ENCODE data around the gene FRMD1.

The FRMD1 gene

DNA sequence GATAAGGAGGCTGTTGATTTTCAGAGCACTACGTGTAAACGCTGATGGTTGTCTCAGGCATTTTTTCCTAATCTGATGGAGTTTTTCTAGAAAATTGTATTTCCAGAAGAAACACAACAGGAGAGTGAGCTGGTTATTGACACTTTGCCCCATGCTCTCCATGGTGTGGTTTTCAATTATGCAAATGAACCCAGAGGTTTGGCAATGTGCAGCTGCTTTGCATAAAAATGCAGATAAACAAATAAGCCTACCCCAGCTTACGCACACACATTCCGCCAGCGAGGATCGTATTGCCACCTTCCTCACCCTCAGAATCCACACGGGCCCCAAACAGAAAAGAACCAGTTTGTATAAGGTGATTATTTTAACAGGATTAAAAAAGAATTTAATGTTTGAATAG, 45.1 kb upstream of the FRMD1 start:
- DNase-seq (no peak), ATAC-seq (ENCODE audit: insufficient read depth, low read depth) (no peak)
- Histone ChIP-seq H3K27me3 (ENCODE audit: insufficient read depth, low read length, poor library complexity) (no peaks in the 10 kb centered on the region), H4K20me1 (ENCODE audit: insufficient read depth, low read length) (no peaks in the 10 kb centered on the region), H2AFZ (ENCODE audit: low read depth, low read length) (no peak overlapping the region), H3K4me3 (ENCODE audit: low read depth in 1 of 2, low read length in 2 of 2) (no peak overlapping the region), H3K9ac (ENCODE audit: low read depth, low read length) (no peak overlapping the region), H3K4me1 (ENCODE audit: insufficient read depth, low read length) (no peaks in the 10 kb centered on the region), H3K36me3 (ENCODE audit: insufficient read depth, low read length) (no peaks in the 10 kb centered on the region), H3K9me3 (ENCODE audit: insufficient read depth, low read length, severe bottlenecking) (peaks cover 13% of the 10 kb centered on the region), H3K27ac (ENCODE audit: low read length) (no peak overlapping the region), H3K79me2 (ENCODE audit: insufficient read depth, low read length) (no peaks in the 10 kb centered on the region), H3K4me2 (ENCODE audit: insufficient read depth, low read length) (no peak overlapping the region)
- no peak for TF ChIP-seq EZH2 (IDR thresholded peaks at IDR 0.05; ENCODE audit: borderline replicate concordance, low read depth, low read length, severe bottlenecking)
- TF ChIP-seq, protein P1, sequence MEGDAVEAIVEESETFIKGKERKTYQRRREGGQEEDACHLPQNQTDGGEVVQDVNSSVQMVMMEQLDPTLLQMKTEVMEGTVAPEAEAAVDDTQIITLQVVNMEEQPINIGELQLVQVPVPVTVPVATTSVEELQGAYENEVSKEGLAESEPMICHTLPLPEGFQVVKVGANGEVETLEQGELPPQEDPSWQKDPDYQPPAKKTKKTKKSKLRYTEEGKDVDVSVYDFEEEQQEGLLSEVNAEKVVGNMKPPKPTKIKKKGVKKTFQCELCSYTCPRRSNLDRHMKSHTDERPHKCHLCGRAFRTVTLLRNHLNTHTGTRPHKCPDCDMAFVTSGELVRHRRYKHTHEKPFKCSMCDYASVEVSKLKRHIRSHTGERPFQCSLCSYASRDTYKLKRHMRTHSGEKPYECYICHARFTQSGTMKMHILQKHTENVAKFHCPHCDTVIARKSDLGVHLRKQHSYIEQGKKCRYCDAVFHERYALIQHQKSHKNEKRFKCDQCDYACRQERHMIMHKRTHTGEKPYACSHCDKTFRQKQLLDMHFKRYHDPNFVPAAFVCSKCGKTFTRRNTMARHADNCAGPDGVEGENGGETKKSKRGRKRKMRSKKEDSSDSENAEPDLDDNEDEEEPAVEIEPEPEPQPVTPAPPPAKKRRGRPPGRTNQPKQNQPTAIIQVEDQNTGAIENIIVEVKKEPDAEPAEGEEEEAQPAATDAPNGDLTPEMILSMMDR (IDR thresholded peaks at IDR 0.05; ENCODE audit: borderline replicate concordance, extremely low read depth, low read length, poor library complexity, severe bottlenecking) = no peak

- no peak overlapping the region for H2AFZ ChIP-seq (ENCODE audit: low read depth, low read length)
- DNase-seq = no peak
- no peak overlapping the region for H3K4me2 ChIP-seq (ENCODE audit: insufficient read depth, low read length)
- H3K36me3 ChIP-seq (ENCODE audit: insufficient read depth, low read length) = no peaks in the 10 kb centered on the region
- no peak for ATAC-seq (ENCODE audit: insufficient read depth, low read depth)
- no peaks in the 10 kb centered on the region for H4K20me1 ChIP-seq (ENCODE audit: insufficient read depth, low read length)
- H3K4me3 ChIP-seq (ENCODE audit: low read depth in 1 of 2, low read length in 2 of 2) = no peak overlapping the region
- H3K9me3 ChIP-seq (ENCODE audit: insufficient read depth, low read length, severe bottlenecking) = peaks cover 13% of the 10 kb centered on the region
- no peaks in the 10 kb centered on the region for H3K79me2 ChIP-seq (ENCODE audit: insufficient read depth, low read length)
- H3K27me3 ChIP-seq (ENCODE audit: insufficient read depth, low read length, poor library complexity) = no peaks in the 10 kb centered on the region
- no peaks in the 10 kb centered on the region for H3K4me1 ChIP-seq (ENCODE audit: insufficient read depth, low read length)
- H3K9ac ChIP-seq (ENCODE audit: low read depth, low read length) = no peak overlapping the region
- TF ChIP-seq EZH2 (IDR thresholded peaks at IDR 0.05; ENCODE audit: borderline replicate concordance, low read depth, low read length, severe bottlenecking) = no peak
- TF ChIP-seq, protein P1 (IDR thresholded peaks at IDR 0.05; ENCODE audit: borderline replicate concordance, extremely low read depth, low read length, poor library complexity, severe bottlenecking) = no peak
- no peak overlapping the region for H3K27ac ChIP-seq (ENCODE audit: low read length)
Observed at GRCh38 chr6:168123165-168123911, 44.3 kb upstream of the FRMD1 start.

DNA sequence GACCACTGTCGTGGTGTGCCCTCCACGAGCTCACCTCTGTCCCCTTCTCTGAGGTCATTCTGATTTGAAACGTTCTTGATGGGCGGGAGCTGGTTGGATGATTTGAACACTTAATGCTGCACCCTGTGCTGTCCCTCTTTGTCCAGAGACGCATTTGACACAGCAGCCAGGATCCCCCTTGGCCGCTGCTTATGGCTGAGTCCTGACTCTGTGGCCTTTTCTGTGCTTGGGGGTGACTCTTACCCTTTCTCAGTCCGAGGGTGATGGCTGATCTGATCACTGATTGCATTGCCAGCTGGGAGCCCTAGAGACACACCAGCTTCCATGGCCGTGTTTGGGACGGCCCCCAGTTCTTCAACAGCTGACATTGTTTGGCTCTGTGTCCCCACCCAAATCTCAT, 43.5 kb upstream of the FRMD1 start:
- H3K4me1 ChIP-seq (ENCODE audit: insufficient read depth, low read length) = no peaks in the 10 kb centered on the region
- DNase-seq = no peak
- no peak for ATAC-seq (ENCODE audit: insufficient read depth, low read depth)
- H3K4me2 ChIP-seq (ENCODE audit: insufficient read depth, low read length) = no peak overlapping the region
- no peaks in the 10 kb centered on the region for H3K79me2 ChIP-seq (ENCODE audit: insufficient read depth, low read length)
- no peak overlapping the region for H3K27ac ChIP-seq (ENCODE audit: low read length)
- H3K9ac ChIP-seq (ENCODE audit: low read depth, low read length) = no peak overlapping the region
- H3K9me3 ChIP-seq (ENCODE audit: insufficient read depth, low read length, severe bottlenecking) = peaks cover 13% of the 10 kb centered on the region
- H2AFZ ChIP-seq (ENCODE audit: low read depth, low read length) = no peak overlapping the region
- TF ChIP-seq, protein P1 (IDR thresholded peaks at IDR 0.05; ENCODE audit: borderline replicate concordance, extremely low read depth, low read length, poor library complexity, severe bottlenecking) = no peak
- TF ChIP-seq EZH2 (IDR thresholded peaks at IDR 0.05; ENCODE audit: borderline replicate concordance, low read depth, low read length, severe bottlenecking) = no peak
- no peaks in the 10 kb centered on the region for H3K27me3 ChIP-seq (ENCODE audit: insufficient read depth, low read length, poor library complexity)
- H4K20me1 ChIP-seq (ENCODE audit: insufficient read depth, low read length) = no peaks in the 10 kb centered on the region
- no peak overlapping the region for H3K4me3 ChIP-seq (ENCODE audit: low read depth in 1 of 2, low read length in 2 of 2)
- H3K36me3 ChIP-seq (ENCODE audit: insufficient read depth, low read length) = no peaks in the 10 kb centered on the region
